ENCODE data around the gene TMEM125.

Gene TMEM125

DNA sequence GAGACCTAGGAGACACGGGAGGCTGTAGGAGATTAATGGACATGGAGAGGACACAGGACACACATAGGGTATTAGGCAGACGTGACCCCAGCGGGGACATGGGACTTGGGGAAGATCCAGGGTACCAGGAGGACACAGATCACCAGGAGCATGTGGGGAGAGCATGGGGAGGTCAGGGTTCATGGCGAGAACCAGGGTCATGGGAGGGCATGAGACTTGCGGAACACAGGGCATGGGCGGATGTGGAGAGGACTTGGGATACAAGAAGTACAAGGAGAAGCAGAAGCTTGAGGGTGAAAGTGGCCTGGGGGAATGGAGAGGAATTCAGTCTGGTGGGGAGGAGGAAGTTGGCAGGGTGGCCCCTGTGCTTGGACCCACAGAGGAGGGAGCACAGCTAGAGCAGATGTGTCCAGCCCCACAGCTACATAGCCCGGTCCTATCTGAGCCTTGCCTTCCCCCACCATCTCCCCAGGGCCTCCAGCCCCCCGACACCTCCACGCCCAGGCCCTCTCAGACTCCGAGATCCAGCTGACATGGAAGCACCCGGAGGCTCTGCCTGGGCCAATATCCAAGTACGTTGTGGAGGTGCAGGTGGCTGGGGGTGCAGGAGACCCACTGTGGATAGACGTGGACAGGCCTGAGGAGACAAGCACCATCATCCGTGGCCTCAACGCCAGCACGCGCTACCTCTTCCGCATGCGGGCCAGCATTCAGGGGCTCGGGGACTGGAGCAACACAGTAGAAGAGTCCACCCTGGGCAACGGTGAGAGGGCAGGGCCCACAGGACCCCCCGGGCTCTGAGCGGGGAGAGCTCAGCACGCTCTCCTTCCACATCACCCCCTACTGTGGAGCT lies 43.1 kb downstream of the TMEM125 start:
- no peak for DNase-seq

DNA sequence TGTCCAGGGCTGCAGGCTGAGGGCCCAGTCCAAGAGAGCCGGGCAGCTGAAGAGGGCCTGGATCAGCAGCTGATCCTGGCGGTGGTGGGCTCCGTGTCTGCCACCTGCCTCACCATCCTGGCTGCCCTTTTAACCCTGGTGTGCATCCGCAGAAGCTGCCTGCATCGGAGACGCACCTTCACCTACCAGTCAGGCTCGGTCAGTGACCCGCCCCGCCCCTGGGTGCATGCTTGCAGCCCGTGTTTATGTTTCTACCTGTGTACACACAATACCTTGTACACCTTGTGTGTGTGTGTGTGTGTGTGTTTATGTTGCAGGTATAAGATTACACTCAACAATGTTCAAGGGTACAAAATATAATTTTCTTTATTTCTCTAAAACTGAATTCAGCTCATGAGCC lies 44.0 kb downstream of the TMEM125 start:
- no peak for DNase-seq

DNA sequence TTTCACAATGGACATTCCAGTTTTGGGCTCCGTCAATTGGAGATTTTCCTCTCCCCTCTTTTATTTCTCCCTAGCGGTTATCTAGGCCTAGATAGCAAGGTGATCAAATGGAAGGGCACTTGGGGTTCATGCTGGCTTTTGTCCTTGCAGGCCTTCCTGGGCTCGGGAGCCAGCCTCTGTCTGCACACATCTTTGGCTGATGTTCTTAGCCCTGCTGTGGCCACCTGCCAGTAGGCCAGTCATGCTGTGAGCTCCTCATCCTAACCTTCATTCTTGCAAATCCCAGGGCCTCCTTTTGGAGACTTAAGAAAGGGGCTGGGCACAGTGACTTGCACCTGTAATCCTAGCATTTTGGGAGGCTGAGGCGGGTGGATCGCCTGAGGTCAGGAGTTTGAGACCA lies 44.5 kb downstream of the TMEM125 start:
- no peak for DNase-seq

DNA sequence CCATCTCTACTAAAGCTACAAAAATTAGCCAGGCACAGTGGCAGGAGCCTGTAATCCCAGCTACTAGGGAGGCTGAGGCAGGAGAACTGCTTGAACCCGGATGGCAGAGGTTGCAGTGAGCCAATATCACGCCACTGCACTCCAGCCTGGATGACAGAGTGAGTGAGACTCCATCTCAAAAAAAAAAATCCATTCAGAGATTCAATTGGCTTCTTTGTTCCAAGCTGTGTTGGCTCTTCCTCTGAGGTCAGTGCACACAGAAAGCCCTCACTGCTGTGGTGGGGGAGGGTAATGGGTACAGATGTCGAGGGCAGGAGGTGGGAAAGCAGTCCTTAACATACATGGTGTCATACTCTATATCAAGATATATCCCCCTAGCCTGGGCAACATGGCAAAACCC lies 45.7 kb downstream of the TMEM125 start:
- no peak for DNase-seq

DNA sequence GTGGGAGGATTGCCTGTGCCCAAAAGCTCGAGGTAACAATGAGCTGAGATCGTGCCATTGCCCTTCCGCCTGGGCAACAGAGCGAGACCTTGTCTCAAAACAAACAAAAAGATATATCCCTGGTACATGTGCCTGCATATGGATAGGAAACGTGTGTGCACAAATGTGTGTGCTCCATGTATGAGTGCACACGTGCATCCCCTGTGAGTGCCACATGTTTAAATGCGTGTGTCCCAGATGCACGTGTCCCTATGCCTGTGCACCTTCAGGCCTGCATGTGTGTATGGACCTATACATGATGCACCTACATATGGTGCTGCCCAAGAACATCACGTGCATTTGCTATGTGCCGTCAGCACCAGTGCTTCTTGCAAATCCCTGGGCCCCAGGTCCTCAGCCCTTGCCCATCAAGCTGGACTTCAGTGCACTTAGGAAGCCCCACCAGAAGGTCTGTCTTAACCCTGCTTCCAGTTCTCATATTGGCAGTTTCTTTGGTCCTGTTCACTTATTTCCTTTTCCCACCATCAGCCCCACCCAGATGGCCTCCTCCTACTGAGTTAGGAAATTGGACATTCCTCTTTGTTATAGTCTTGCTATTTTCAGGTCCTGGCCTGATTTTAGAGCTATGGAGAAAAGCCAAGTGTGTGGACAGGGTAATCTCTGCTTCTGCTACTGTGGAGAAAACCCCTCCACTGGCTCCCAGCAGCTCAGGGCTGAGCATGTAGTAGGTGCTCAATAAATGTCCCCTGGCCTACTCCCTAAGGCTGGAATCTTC lies 46.4 kb downstream of the TMEM125 start:
- no peak for DNase-seq

DNA sequence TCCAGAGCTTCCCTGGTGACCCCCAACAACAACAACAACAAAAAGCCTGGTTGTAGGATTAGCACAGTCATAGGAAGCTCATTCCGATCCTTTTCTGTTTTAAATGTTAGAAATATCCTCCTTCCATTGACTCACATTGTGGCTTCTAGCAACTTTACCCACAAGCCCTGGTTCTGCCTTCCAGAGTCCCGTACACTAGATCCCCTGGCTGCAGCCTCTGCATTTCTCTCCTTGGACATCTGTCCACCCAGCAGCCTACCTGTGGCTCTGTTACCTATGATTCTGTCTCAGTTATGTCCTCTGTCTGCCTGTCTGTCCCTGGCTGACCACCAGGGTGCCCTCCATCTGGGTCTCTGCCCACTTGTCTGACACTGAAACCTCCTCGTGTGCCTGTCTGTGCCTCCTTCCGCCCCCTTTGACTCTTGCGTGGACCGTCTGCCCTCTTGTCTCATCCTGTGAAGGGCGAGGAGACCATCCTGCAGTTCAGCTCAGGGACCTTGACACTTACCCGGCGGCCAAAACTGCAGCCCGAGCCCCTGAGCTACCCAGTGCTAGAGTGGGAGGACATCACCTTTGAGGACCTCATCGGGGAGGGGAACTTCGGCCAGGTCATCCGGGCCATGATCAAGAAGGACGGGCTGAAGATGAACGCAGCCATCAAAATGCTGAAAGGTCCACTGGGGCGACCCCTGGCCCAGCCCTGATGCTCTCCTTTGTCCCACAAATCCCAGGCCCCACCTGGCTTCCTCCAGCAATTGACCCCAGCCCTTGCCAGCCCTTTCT lies 47.1 kb downstream of the TMEM125 start:
- DNase-seq: no peak

DNA sequence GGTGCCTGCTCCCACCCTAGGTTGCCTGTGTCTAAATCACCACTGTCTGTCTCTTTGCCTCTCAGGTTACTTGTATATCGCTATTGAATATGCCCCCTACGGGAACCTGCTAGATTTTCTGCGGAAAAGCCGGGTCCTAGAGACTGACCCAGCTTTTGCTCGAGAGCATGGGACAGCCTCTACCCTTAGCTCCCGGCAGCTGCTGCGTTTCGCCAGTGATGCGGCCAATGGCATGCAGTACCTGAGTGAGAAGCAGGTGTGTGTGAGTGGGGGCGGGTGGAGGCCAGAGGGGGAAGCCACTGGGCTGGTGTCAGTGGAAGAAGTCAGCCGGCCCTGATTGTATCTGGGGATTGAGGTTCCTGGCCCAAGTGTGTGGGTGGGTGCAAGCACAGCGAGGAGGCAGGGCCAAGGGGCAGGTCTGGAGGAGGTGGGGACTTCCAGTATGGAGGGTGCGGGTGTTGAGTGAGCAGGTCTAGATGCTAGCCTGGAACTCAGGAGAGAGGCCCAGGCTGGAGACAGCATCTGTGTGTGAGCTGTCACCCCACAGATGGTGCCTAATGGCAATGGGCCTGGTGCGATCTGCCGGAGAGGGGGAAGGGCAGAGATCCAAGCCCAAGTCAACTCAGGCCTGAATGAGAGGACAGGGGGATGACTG lies 48.2 kb downstream of the TMEM125 start:
- no peak for DNase-seq

DNA sequence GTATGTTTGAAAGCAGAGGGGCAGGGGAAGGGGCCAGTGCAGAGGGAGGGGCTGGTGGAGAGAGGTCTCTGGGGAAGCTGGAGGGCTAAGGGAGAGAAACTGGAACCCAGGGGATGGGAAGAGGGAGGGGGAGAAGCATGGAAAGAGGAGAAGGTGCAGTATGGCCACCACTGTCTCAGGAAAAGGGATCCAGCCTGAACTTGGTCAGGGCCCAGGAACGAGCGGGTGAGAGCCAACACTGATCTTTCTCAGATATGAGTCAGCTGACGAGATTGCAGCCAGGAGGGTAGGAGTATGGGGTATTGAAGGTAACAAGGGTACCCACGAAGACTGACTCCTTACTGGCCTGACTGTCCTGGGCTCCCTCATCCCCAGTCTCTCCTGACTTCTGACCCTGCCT lies 49.0 kb downstream of the TMEM125 start:
- no peak for DNase-seq

DNA sequence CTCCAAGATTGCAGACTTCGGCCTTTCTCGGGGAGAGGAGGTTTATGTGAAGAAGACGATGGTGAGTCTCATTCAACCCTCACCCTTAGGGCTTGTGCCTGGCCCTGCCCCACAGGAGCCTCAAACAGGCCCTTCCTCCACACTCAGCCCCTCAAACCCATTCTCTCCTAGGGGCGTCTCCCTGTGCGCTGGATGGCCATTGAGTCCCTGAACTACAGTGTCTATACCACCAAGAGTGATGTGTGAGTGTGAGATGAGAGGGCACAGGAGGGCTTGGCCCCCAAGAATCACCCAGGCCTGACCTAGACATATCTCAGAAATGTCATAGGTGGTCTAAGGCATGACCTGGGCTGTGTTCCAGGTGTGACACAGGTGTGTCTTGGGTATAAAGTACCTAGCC lies 49.5 kb downstream of the TMEM125 start:
- no peak for DNase-seq

DNA sequence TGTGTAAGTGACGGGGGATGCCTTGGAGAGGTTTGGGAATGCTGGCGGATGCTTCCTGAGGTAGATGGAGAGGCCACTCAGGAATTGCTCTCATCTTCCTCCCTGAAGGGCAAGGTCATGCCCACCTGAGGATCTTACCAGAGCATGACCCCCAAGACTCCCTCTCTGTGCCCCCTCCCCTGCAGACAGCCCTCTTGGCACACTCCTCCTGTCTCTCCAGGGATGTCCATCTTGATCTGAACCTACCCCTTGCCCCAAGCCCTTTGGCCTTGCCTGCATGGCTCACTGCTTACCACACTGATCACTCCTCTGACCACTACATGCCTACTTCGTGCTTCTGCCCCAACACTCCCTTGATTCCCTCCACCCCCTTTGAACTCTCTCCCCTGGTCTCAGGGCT lies 50.0 kb downstream of the TMEM125 start:
- no peak for DNase-seq

DNA sequence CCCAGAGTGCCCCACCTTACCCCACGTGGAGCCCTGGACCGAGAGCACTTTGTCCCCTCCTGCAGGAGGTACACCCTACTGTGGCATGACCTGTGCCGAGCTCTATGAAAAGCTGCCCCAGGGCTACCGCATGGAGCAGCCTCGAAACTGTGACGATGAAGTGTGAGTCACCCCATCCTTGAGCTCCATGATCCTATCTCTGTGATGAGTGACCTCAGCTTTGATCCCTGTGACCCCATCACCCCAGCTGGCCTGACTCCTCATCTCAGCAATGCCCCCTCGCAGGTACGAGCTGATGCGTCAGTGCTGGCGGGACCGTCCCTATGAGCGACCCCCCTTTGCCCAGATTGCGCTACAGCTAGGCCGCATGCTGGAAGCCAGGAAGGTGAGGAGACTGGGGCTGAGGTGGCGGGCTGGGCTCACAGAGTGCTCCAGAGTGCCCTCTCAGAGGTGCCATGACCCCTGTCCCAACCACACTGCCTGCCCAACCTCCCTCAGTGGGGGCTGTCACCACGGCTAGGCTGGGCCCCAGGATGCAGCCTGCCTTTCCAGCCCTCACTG lies 51.6 kb downstream of the TMEM125 start:
- DNase-seq: no peak

DNA sequence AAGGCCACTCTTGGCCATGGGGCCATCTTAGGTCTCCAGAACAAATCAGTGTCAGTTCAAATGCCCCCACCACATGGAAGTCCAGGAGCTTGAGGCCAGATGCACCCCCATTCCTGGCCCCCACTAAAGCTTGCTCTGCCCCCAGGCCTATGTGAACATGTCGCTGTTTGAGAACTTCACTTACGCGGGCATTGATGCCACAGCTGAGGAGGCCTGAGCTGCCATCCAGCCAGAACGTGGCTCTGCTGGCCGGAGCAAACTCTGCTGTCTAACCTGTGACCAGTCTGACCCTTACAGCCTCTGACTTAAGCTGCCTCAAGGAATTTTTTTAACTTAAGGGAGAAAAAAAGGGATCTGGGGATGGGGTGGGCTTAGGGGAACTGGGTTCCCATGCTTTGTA lies 52.7 kb downstream of the TMEM125 start:
- DNase-seq: no peak
